ENCODE data around the gene DAPK1.

GRCh38 chr9:87653941-87654340, 156.3 kb downstream of the DAPK1 start:
- TF ChIP-seq, protein P1, sequence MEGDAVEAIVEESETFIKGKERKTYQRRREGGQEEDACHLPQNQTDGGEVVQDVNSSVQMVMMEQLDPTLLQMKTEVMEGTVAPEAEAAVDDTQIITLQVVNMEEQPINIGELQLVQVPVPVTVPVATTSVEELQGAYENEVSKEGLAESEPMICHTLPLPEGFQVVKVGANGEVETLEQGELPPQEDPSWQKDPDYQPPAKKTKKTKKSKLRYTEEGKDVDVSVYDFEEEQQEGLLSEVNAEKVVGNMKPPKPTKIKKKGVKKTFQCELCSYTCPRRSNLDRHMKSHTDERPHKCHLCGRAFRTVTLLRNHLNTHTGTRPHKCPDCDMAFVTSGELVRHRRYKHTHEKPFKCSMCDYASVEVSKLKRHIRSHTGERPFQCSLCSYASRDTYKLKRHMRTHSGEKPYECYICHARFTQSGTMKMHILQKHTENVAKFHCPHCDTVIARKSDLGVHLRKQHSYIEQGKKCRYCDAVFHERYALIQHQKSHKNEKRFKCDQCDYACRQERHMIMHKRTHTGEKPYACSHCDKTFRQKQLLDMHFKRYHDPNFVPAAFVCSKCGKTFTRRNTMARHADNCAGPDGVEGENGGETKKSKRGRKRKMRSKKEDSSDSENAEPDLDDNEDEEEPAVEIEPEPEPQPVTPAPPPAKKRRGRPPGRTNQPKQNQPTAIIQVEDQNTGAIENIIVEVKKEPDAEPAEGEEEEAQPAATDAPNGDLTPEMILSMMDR (IDR thresholded peaks at IDR 0.05; ENCODE audit: extremely low read depth in 1 of 2, insufficient read depth in 1 of 2, low read depth in 1 of 2, low read length in 2 of 2): no peak
- TF ChIP-seq FOS (IDR thresholded peaks at IDR 0.05; ENCODE audit: borderline replicate concordance, insufficient read depth, low read length): no peak
- TF ChIP-seq POLR2AphosphoS5 (IDR thresholded peaks at IDR 0.05; ENCODE audit: insufficient read depth, low read depth, low read length): no peak
